Measurements from ENCODE around the gene CLCN6. TPM values are rescaled to one million over a fixed set of nuclear protein-coding genes. Genes with fewer than 3 reads are reported as not detected.

The CLCN6 gene
- total RNA-seq, 1 experiment from 2014 or later, result 6.1 TPM

DNA sequence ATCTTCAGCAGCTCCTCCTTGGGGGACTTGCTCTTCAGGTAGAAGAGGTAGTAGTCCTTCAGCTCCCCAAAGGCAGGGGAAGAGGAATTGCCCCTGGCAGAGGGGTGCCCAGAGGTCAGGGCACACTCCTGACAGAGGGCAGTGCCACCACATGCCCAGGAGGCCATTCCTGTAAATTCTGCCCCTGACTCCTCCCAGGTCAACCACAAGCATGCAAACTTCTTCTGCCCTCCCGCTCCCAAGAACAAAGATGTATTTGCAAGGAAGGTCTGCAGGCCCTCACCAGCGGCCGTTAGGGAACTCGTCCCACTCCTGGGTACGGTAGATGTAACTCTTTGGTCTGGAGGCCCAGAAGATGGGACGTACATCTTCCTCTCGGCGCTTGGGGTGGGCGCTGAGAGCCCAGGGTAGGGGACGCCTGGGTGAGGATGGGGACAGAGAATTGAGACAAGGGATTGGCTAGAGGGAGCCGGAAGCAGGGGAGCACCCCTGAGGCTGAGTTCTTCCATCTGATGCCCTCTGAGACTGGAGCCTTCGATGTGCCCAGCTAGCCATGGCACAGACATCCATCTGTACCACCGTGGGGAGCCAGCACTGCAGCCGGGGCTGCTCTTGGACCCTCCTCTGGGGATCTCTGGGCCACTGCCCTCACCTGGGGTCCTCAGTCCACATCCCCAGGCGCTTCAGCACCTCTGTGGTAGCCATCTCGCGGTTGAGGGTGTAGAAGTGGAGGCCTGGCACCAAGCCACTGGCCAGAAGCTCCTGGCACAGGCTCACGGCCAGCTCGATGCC lies 11.3 kb upstream of the CLCN6 start:
- Histone ChIP-seq H3K9ac (ENCODE audit: low read length) (no peak overlapping the region), H3K27me3 (ENCODE audit: low read length) (no peaks in the 10 kb centered on the region), H3K79me2 (ENCODE audit: low read length) (no peaks in the 10 kb centered on the region), H4K20me1 (ENCODE audit: low read length) (no peaks in the 10 kb centered on the region), H3F3A (ENCODE audit: low read length, unreplicated experiment) (no peaks in the 10 kb centered on the region), H3K36me3 (ENCODE audit: low read depth, low read length) (no peaks in the 10 kb centered on the region), H3K9me2 (replicated peaks; ENCODE audit: low read length) (no peaks in the 10 kb centered on the region), H3K4me1 (ENCODE audit: insufficient read depth, low read length) (peaks cover 18% of the 10 kb centered on the region), H3K27ac (ENCODE audit: low read length) (no peak overlapping the region), H2AFZ (ENCODE audit: low read length) (no peak overlapping the region), H3K4me2 (ENCODE audit: low read length) (no peak overlapping the region), H3K9me3 (ENCODE audit: low read length) (no peaks in the 10 kb centered on the region), H3K4me3 (ENCODE audit: low read length) (no peak overlapping the region)
- intact Hi-C loops (cut with micrococcal nuclease), result no loop called here
- DNase-seq (no peak), ATAC-seq (no peak)
- no peak for TF ChIP-seq EZH2 (IDR thresholded peaks at IDR 0.05; ENCODE audit: low read length, unreplicated experiment)
- TF ChIP-seq EZH2phosphoT487 (IDR thresholded peaks at IDR 0.05; ENCODE audit: borderline replicate concordance, low read length), result no peak
- TF ChIP-seq, protein P1, sequence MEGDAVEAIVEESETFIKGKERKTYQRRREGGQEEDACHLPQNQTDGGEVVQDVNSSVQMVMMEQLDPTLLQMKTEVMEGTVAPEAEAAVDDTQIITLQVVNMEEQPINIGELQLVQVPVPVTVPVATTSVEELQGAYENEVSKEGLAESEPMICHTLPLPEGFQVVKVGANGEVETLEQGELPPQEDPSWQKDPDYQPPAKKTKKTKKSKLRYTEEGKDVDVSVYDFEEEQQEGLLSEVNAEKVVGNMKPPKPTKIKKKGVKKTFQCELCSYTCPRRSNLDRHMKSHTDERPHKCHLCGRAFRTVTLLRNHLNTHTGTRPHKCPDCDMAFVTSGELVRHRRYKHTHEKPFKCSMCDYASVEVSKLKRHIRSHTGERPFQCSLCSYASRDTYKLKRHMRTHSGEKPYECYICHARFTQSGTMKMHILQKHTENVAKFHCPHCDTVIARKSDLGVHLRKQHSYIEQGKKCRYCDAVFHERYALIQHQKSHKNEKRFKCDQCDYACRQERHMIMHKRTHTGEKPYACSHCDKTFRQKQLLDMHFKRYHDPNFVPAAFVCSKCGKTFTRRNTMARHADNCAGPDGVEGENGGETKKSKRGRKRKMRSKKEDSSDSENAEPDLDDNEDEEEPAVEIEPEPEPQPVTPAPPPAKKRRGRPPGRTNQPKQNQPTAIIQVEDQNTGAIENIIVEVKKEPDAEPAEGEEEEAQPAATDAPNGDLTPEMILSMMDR (conservative IDR thresholded peaks at IDR 0.05; ENCODE audit: low read depth, low read length), result no peak
- CTCF ChIA-PET, result no interaction called here
- POLR2A ChIA-PET (ENCODE audit: unreplicated experiment), result no interaction called here
- BruUV-seq (replicated peaks), result no TSS peak

DNA sequence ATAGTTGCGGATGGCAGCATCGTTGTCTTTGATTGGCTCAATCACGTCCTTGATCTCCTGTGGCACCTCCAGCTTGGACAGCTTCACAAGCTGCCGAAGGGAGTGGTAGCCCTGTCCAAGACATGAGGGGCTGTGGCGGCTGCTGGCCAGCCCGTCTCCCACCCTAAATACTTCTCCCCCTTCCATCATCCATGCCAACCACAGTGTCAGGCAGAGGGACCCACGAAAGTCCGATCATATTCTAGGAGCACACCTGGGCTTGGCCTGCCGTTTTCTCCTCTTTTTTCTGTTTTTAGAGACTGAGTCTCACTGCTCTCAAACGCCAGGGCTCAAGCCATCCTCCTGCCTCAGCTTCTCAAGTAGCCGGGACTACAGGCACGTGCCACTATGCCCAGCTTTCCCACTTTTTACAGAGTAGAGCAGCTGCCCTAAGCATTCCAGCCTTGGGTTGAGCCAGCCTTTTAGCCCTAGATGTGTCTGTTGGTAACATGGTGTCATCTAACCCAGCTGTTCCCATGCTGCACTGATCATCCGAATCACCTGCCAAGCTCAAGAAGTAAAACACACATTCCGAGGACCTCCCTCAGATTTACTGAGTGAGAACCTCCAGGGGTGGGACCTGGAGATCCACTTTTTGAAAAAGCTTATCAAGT lies 10.6 kb upstream of the CLCN6 start:
- no peak for ATAC-seq
- Histone ChIP-seq H3K27ac (ENCODE audit: low read length) (no peak overlapping the region), H3K9me2 (replicated peaks; ENCODE audit: low read length) (no peaks in the 10 kb centered on the region), H3K27me3 (ENCODE audit: low read length) (no peaks in the 10 kb centered on the region), H3K4me2 (ENCODE audit: low read length) (no peak overlapping the region), H3K79me2 (ENCODE audit: low read length) (no peaks in the 10 kb centered on the region), H3K9me3 (ENCODE audit: low read length) (no peaks in the 10 kb centered on the region), H2AFZ (ENCODE audit: low read length) (no peak overlapping the region), H3K4me1 (ENCODE audit: insufficient read depth, low read length) (peaks cover 14% of the 10 kb centered on the region), H3K4me3 (ENCODE audit: low read length) (no peak overlapping the region), H3K36me3 (ENCODE audit: low read depth, low read length) (no peaks in the 10 kb centered on the region), H4K20me1 (ENCODE audit: low read length) (no peaks in the 10 kb centered on the region), H3K9ac (ENCODE audit: low read length) (no peak overlapping the region), H3F3A (ENCODE audit: low read length, unreplicated experiment) (no peaks in the 10 kb centered on the region)
- intact Hi-C loops (cut with micrococcal nuclease), result no loop called here
- ChIA-PET POLR2A (ENCODE audit: unreplicated experiment) (no interaction called here), CTCF (no interaction called here)
- no peak for DNase-seq
- no TSS peak for BruUV-seq (replicated peaks)
- TF ChIP-seq EZH2phosphoT487 (IDR thresholded peaks at IDR 0.05; ENCODE audit: borderline replicate concordance, low read length) (no peak), EZH2 (IDR thresholded peaks at IDR 0.05; ENCODE audit: low read length, unreplicated experiment) (no peak)
- TF ChIP-seq, protein P1 (conservative IDR thresholded peaks at IDR 0.05; ENCODE audit: low read depth, low read length), result no peak

Measured in PC-3 (cell line).